SK-N-SH (cell line): ENCODE results near the gene KCNS1. TPM values are rescaled to one million over a fixed set of nuclear protein-coding genes. Genes with fewer than 3 reads are reported as not detected.

Experiments used
- CTCF ChIA-PET: fragments of 300-600, 350-600 bp; formaldehyde crosslinking; extraction: SDS; loops from one replicate; lab custom pipeline; 2021; lab: Yijun Ruan, JAX
- POLR2A ChIA-PET: fragments of 350-600 bp; sonication (Branson Sonifier 250); formaldehyde crosslinking; extraction: SDS; loops from one replicate; lab custom pipeline; 2020; ENCODE audit warnings: antibody characterized with exemption, inconsistent platforms; lab: Yijun Ruan, JAX
- DNase-seq: peaks from one replicate; pipeline ENCODE4 v3.0.0; 2012
- H2AFZ ChIP-seq: fragments of 200-600 bp; sonication (generic); 2 replicates; pipeline ENCODE4 v1.8.1; 2016; ENCODE audit warnings: antibody characterized with exemption, mild to moderate bottlenecking, low read depth
- H3F3A ChIP-seq: fragments of 200-600 bp; sonication (generic); replicated peaks from 2 replicates; pipeline ENCODE3; 2016; ENCODE audit warnings: antibody characterized with exemption, mild to moderate bottlenecking; ENCODE audit not compliant: insufficient read depth
- H3K27ac ChIP-seq, 2 experiments: fragments of 200-500 bp in 1 of 2; fragments of 200-600 bp in 1 of 2; sonication (Bioruptor generic) in 1 of 2; sonication (generic), shearing (Covaris generic) in 1 of 2; 2 replicates each; pipeline versions ENCODE4 v1.5.1 to v1.6.1; 2014 to 2016; ENCODE audit warnings: low read depth in 2 of 2, inconsistent platforms in 1 of 2, low read length in 1 of 2, mild to moderate bottlenecking in 1 of 2, mixed read lengths in 1 of 2
- H3K27me3 ChIP-seq: fragments of 200-600 bp; sonication (generic), shearing (Covaris generic); 2 replicates; pipeline ENCODE4 v1.6.1; 2016; ENCODE audit warnings: mixed run types; ENCODE audit not compliant: insufficient read depth
- H3K36me3 ChIP-seq, 2 experiments: fragments of 200-500 bp in 1 of 2; fragments of 200-600 bp in 1 of 2; sonication (Bioruptor generic) in 1 of 2; sonication (generic) in 1 of 2; replicated peaks in 1 of 2; 2 replicates each; pipeline versions ENCODE3 to v1.5.1; 2014 to 2016; ENCODE audit warnings: low read length in 1 of 2, mild to moderate bottlenecking in 1 of 2; ENCODE audit not compliant: insufficient read depth in 2 of 2, control insufficient read depth in 1 of 2
- H3K4me1 ChIP-seq, 2 experiments: fragments of 200-500 bp in 1 of 2; fragments of 200-600 bp in 1 of 2; sonication (Bioruptor generic) in 1 of 2; sonication (generic), shearing (Covaris generic) in 1 of 2; 2 replicates each; pipeline versions ENCODE4 v1.5.1 to v1.6.1; 2014 to 2016; ENCODE audit warnings: low read depth in 1 of 2, low read length in 1 of 2, mixed run types in 1 of 2; ENCODE audit not compliant: insufficient read depth in 2 of 2, control insufficient read depth in 1 of 2
- H3K4me2 ChIP-seq: fragments of 200-600 bp; sonication (generic), shearing (Covaris generic); 2 replicates; pipeline ENCODE4 v1.6.1; 2017; ENCODE audit warnings: mixed run types
- H3K4me3 ChIP-seq, 2 experiments: fragments of 200-500 bp in 1 of 2; fragments of 200-600 bp in 1 of 2; sonication (Bioruptor generic) in 1 of 2; sonication (generic), shearing (Covaris generic) in 1 of 2; 2 replicates each; pipeline versions ENCODE4 v1.5.1 to v1.8.1; 2014 to 2016; ENCODE audit warnings: low read depth in 2 of 2, inconsistent platforms in 1 of 2, low read length in 1 of 2, mild to moderate bottlenecking in 1 of 2, mixed read lengths in 1 of 2, moderate library complexity in 1 of 2
- H3K79me2 ChIP-seq: fragments of 200-600 bp; sonication (generic); 2 replicates; pipeline ENCODE4 v1.8.1; 2017; ENCODE audit warnings: mild to moderate bottlenecking; ENCODE audit not compliant: insufficient read depth
- H3K9ac ChIP-seq: fragments of 200-600 bp; sonication (generic); 2 replicates; pipeline ENCODE4 v1.6.1; 2017; ENCODE audit warnings: mixed run types
- H3K9me2 ChIP-seq: fragments of 200-600 bp; sonication (generic); 2 replicates; pipeline ENCODE4 v1.6.1; 2017; ENCODE audit warnings: mixed run types
- H3K9me3 ChIP-seq: fragments of 200-600 bp; sonication (generic); 2 replicates; pipeline ENCODE4 v1.6.1; 2017; ENCODE audit warnings: mixed run types, mild to moderate bottlenecking, moderate library complexity
- H4K20me1 ChIP-seq: fragments of 200-600 bp; sonication (generic); 2 replicates; pipeline ENCODE4 v1.6.1; 2017; ENCODE audit warnings: mild to moderate bottlenecking, mixed run types; ENCODE audit not compliant: insufficient read depth
- CHD2 ChIP-seq: fragments of 150-350 bp; IDR thresholded peaks from 2 replicates; pipeline ENCODE4 v1.6.1; 2018; ENCODE audit warnings: low read length; ENCODE audit not compliant: partially characterized antibody
- EP300 ChIP-seq, 2 experiments: IDR thresholded peaks; 2 replicates each; pipeline versions ENCODE4 v1.4.0 to v1.6.1; 2012; ENCODE audit warnings: borderline replicate concordance in 1 of 2, low read depth in 1 of 2, low read length in 1 of 2
- EZH2phosphoT487 ChIP-seq: fragments of 200-600 bp; sonication (generic); IDR thresholded peaks from 2 replicates; pipeline ENCODE4 v1.6.1; 2017; ENCODE audit warnings: low read depth, mixed run types, mild to moderate bottlenecking, antibody characterized with exemption, moderate library complexity, borderline replicate concordance
- FOXJ3 ChIP-seq: sonication (generic); formaldehyde crosslinking; IDR thresholded peaks from 2 replicates; pipeline ENCODE4 v1.5.1; 2020; ENCODE audit warnings: mild to moderate bottlenecking, missing genetic modification reagents
- FOXM1 ChIP-seq: IDR thresholded peaks from 2 replicates; pipeline ENCODE4 v1.4.0; 2012; ENCODE audit warnings: low read depth, mild to moderate bottlenecking
- GABPA ChIP-seq: IDR thresholded peaks from 2 replicates; pipeline ENCODE4 v1.4.0; 2012; ENCODE audit warnings: low read depth, mild to moderate bottlenecking
- GATA2 ChIP-seq: sonication (generic); formaldehyde crosslinking; IDR thresholded peaks from 2 replicates; pipeline ENCODE4 v1.5.0; 2020; ENCODE audit warnings: mild to moderate bottlenecking, missing genetic modification reagents
- JUND ChIP-seq: IDR thresholded peaks from 2 replicates; pipeline ENCODE4 v1.4.0; 2012
- MEF2A ChIP-seq: IDR thresholded peaks from 2 replicates; pipeline ENCODE4 v1.4.0; 2012; ENCODE audit warnings: low read depth, borderline replicate concordance
- RFX5 ChIP-seq: IDR thresholded peaks from 2 replicates; pipeline ENCODE4 v1.6.1; 2012; ENCODE audit warnings: mild to moderate bottlenecking, improper control_type of control experiment, low read length
- RXRA ChIP-seq: IDR thresholded peaks from 2 replicates; pipeline ENCODE4 v1.4.0; 2012; ENCODE audit warnings: low read depth, mild to moderate bottlenecking, borderline replicate concordance
- SIN3A ChIP-seq: IDR thresholded peaks from 2 replicates; pipeline ENCODE4 v1.6.1; 2012; ENCODE audit warnings: low read depth, mild to moderate bottlenecking, low read length, moderate library complexity, borderline replicate concordance
- USF2 ChIP-seq: fragments of 150-350 bp; IDR thresholded peaks from 2 replicates; pipeline ENCODE4 v1.6.1; 2017; ENCODE audit warnings: antibody characterized with exemption, low read length, low read depth, borderline replicate concordance
- YY1 ChIP-seq: IDR thresholded peaks from 2 replicates; pipeline ENCODE4 v1.4.0; 2012; ENCODE audit warnings: low read depth, mild to moderate bottlenecking
- WGBS: methylation state at CpG from one replicate; pipeline ENCODE4 v1.1.6; 2017; ENCODE audit warnings: low lambda C conversion rate; 5-methylcytosine and 5-hydroxymethylcytosine counted together
- polyA plus RNA-seq, 3 experiments: library from polyadenylated mRNA; depleted of rRNA; stranded (reverse); fragments of >200 nt; gene quantifications; 2 replicates each; pipeline ENCODE4 v1.2.3, GENCODE V29; 2012
- TF ChIP-seq, protein P1 (sequence below): fragments of 200-600 bp; sonication (generic); IDR thresholded peaks from 2 replicates; pipeline ENCODE4 v1.6.1; 2017; ENCODE audit warnings: antibody characterized with exemption, mild to moderate bottlenecking, moderate library complexity
- TF ChIP-seq, protein P2 (sequence below): IDR thresholded peaks from 2 replicates; pipeline ENCODE4; 2012

The KCNS1 gene
- polyA plus RNA-seq, 1 of the 3 experiments (the other 2 are of a cell fraction): 0.07 TPM

GRCh38 chr20:45087097-45087790, 13.7 kb downstream of the KCNS1 start:
- ChIA-PET POLR2A (no interaction called here), CTCF (interaction anchor here (1.0 to 1.7 kb wide), 5 partner anchors 8 to 77 kb away, joined by 3 to 9 read pairs (median 4); no protein-coding TSS in a partner anchor)
- Histone ChIP-seq H3K4me2 (peak overlapping the region; percentile 55; the same call in 1 of the 2 replicates), H3K36me3 (peaks cover 3 to 6% of the 10 kb centered on the region in 2 experiments), H3F3A (peaks cover 22% of the 10 kb centered on the region), H3K9me3 (no peaks in the 10 kb centered on the region), H3K79me2 (no peaks in the 10 kb centered on the region), H3K9ac (peak overlapping the region; percentile 55), H3K27ac (peak overlapping the region; percentile 79 to 91; a peak in 3 of 4 replicates), H3K27me3 (no peaks in the 10 kb centered on the region), H2AFZ (no peak overlapping the region), H3K9me2 (no peaks in the 10 kb centered on the region), H4K20me1 (no peaks in the 10 kb centered on the region), H3K4me3 (no peak overlapping the region), H3K4me1 (peaks cover 0 to 4% of the 10 kb centered on the region in 2 experiments; a peak in 1 of 4 replicates)
- 94% methylated on average over 3 of the region's 3 CpGs for WGBS
- no peak for DNase-seq
- TF ChIP-seq USF2 (no peak), JUND (no peak), EP300 (IDR thresholded peaks at IDR 0.05; ENCODE audit: borderline replicate concordance in 1 of 2, low read depth in 1 of 2, low read length in 1 of 2) (no peak), GATA2 (no peak)

GRCh38 chr20:45085867-45086266, 15.1 kb downstream of the KCNS1 start:
- Histone ChIP-seq H3K9me3 (no peaks in the 10 kb centered on the region), H3K36me3 (peaks cover 5 to 19% of the 10 kb centered on the region in 2 experiments), H3K79me2 (no peaks in the 10 kb centered on the region), H3K4me1 (peaks cover 0 to 4% of the 10 kb centered on the region in 2 experiments; a peak in 1 of 4 replicates), H3K9me2 (no peaks in the 10 kb centered on the region), H4K20me1 (no peaks in the 10 kb centered on the region), H3K27ac (no peak overlapping the region), H3K27me3 (no peaks in the 10 kb centered on the region), H3K4me3 (no peak overlapping the region), H3F3A (peaks cover 22% of the 10 kb centered on the region), H3K4me2 (no peak overlapping the region), H3K9ac (no peak overlapping the region), H2AFZ (no peak overlapping the region)
- 100% methylated on average over 1 of the region's 1 CpG for WGBS
- no peak for TF ChIP-seq YY1
- TF ChIP-seq, protein P1, sequence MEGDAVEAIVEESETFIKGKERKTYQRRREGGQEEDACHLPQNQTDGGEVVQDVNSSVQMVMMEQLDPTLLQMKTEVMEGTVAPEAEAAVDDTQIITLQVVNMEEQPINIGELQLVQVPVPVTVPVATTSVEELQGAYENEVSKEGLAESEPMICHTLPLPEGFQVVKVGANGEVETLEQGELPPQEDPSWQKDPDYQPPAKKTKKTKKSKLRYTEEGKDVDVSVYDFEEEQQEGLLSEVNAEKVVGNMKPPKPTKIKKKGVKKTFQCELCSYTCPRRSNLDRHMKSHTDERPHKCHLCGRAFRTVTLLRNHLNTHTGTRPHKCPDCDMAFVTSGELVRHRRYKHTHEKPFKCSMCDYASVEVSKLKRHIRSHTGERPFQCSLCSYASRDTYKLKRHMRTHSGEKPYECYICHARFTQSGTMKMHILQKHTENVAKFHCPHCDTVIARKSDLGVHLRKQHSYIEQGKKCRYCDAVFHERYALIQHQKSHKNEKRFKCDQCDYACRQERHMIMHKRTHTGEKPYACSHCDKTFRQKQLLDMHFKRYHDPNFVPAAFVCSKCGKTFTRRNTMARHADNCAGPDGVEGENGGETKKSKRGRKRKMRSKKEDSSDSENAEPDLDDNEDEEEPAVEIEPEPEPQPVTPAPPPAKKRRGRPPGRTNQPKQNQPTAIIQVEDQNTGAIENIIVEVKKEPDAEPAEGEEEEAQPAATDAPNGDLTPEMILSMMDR: no peak
- TF ChIP-seq GABPA: no peak
- TF ChIP-seq SIN3A: no peak
- TF ChIP-seq EP300 (IDR thresholded peaks at IDR 0.05; ENCODE audit: borderline replicate concordance in 1 of 2, low read depth in 1 of 2, low read length in 1 of 2): no peak
- no peak for TF ChIP-seq MEF2A
- no peak for TF ChIP-seq FOXM1
- no peak for TF ChIP-seq RFX5
- TF ChIP-seq EZH2phosphoT487: no peak
- TF ChIP-seq RXRA: no peak
- TF ChIP-seq FOXJ3 (CRISPR knock-in tag): no peak
- TF ChIP-seq, protein P2, sequence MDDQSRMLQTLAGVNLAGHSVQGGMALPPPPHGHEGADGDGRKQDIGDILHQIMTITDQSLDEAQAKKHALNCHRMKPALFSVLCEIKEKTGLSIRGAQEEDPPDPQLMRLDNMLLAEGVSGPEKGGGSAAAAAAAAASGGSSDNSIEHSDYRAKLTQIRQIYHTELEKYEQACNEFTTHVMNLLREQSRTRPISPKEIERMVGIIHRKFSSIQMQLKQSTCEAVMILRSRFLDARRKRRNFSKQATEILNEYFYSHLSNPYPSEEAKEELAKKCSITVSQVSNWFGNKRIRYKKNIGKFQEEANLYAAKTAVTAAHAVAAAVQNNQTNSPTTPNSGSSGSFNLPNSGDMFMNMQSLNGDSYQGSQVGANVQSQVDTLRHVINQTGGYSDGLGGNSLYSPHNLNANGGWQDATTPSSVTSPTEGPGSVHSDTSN: no peak
- no peak for TF ChIP-seq CHD2
- DNase-seq: no peak
- ChIA-PET CTCF (interaction anchor here (1.0 to 1.7 kb wide), 5 partner anchors 10 to 75 kb away, joined by 3 to 9 read pairs (median 4); no protein-coding TSS in a partner anchor), POLR2A (no interaction called here)
